GM12874 (cell line): ENCODE results near the gene GANC.

Source experiments
- TF ChIP-seq, protein P1 (sequence below): IDR thresholded peaks from 2 replicates; pipeline ENCODE4 v1.5.1; 2011; ENCODE audit warnings: low read depth, mild to moderate bottlenecking, control low read depth, low read length, moderate library complexity; ENCODE audit not compliant: insufficient read depth

GANC gene

DNA sequence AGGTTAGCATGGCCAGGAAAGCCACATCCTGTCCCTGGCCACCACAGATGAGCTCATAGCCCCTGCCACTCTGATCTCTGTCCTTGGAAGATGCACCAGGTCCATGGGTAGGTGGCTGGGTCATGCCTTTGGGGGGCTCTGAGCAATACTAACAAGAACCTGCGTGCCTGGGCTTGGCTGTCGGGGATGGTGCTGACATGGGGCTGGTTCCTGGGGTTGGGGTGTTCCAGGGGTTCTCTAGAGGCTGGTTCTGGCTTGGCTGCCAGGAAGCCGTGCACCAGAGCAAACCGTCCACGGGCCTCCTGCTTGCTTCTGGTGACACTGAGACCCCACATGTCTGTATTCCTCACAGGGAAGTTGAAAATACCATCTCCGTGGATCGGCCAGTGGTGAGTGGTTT, 130.4 kb downstream of the GANC start:
- TF ChIP-seq, protein P1, sequence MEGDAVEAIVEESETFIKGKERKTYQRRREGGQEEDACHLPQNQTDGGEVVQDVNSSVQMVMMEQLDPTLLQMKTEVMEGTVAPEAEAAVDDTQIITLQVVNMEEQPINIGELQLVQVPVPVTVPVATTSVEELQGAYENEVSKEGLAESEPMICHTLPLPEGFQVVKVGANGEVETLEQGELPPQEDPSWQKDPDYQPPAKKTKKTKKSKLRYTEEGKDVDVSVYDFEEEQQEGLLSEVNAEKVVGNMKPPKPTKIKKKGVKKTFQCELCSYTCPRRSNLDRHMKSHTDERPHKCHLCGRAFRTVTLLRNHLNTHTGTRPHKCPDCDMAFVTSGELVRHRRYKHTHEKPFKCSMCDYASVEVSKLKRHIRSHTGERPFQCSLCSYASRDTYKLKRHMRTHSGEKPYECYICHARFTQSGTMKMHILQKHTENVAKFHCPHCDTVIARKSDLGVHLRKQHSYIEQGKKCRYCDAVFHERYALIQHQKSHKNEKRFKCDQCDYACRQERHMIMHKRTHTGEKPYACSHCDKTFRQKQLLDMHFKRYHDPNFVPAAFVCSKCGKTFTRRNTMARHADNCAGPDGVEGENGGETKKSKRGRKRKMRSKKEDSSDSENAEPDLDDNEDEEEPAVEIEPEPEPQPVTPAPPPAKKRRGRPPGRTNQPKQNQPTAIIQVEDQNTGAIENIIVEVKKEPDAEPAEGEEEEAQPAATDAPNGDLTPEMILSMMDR = no peak

- TF ChIP-seq, protein P1 = no peak
Observed at GRCh38 chr15:42404461-42405235, 131.6 kb downstream of the GANC start.

- TF ChIP-seq, protein P1 = no peak
Observed at GRCh38 chr15:42405863-42406482, 133.0 kb downstream of the GANC start.
